GF-D8 (cell line): ENCODE measurements around the gene MRPL9.

ENCODE experiments used
- DNase-seq: peaks from one replicate; lab custom pipeline; 2025; lab: John Stamatoyannopoulos, UW

The MRPL9 gene

DNA sequence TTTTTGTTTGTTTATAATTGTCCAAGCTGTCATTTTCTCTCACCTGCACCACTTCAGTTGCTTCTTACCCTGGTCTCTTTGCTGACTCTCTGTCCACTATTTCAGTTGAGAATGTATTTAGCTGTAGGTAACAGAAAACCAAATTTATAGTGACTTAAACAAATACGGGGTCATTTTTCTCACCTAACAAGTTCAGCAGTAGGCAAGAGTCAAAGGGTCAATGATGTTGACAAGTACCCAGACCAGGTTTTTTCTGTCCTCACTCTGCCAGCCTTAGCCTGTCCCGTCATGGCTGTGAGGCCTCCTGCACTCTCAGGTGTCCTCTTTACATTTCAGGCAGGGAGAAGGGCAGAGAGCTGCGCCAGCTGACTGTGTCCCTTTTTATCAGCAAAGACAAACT lies 30.2 kb downstream of the MRPL9 start:
- no peak for DNase-seq

DNA sequence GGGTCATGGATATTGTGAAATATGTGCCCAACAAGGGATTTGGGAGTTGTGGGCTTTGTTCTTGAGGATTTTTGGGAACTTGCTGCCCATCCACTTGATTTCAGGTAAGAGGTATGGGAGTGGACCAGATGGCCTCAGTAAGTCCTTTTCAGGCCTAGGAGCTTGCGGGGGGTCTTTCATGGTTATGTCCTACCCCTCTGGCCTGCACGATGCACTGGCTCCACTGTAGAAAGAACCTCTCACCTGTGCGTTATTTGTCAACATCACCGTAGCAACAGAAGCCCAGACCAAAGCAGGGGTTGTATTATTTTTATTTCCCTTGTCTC lies 33.4 kb downstream of the MRPL9 start:
- DNase-seq = no peak

DNA sequence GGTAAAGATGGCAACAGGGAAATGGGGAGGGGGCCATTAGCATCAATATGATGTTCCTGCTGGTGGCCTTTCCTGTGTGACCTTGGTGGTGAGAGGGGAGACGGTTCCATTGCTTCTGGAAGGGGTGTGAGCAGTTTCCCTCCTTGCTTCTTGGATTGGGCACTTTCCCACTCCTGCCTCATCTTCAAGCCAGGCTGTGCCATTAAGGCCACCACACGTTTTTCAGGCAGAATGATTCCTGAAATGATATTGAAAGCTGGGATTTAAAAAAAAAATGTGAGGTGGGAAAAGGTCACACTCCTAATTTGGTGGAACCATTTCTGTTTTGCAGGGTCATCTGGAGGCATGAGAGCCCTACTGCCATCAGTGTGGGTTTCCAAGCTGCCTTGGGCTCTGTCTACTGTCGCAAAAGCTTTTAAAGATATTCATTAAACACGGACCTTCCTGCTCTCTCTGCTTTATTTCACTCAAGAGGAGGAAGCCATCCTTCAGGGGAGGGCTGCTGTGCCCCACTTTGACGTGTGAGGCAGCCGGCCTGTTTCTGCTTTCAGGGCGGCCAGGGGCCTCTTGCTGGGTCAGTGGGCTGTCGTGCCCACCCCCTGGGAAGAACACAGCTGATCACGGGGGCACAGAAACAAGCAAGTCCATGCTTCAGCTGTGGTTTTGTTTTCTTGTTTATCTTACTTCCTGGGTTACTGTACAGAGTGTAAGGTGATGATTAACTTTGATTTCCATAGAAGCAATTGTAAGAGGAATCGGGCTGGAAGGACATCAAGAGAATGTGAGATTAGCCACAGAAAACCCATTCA lies 33.9 kb downstream of the MRPL9 start:
- no peak for DNase-seq

DNA sequence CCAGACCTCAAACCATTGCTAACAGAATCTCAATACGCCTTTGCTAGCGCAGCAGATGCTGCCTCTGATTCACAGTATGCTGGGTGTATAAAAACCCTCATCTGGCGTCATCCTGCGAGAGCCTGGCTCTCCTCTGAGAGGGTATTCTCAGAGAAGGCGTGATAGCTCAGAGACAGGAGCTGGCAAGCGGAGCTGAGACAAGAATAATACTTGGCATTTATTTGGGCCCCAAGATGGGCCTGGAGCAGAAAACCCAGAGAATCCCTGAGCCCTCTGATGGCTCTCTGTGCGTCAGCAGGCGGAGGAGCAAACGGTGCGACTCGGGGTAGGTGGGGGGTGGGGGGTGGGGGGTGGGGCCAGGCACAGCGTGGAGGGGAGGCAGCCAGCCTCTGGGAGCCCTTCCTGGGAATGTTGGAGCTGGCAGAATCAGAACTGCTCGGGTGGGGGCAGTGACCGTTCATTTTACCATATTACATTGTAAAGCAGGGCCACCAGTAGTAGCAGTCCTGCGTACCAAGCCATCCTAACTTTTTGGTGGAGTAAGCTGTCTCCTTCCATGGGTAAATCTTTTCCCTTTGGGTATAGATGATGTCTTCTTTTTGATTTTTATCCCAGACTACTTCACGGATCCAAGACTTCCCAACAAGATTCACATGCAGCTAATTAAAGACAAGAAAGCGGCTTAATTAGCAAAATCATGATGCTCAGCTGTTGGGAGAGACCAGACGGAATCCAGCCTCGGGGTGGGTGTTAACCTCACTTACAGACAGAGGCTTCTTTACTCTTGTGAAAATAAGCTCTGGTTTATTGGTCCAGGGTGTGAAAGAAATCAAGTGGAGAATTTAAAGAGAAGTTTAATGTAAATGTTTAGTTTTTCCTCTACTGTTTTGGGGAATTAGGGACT lies 34.9 kb downstream of the MRPL9 start:
- DNase-seq = no peak

DNA sequence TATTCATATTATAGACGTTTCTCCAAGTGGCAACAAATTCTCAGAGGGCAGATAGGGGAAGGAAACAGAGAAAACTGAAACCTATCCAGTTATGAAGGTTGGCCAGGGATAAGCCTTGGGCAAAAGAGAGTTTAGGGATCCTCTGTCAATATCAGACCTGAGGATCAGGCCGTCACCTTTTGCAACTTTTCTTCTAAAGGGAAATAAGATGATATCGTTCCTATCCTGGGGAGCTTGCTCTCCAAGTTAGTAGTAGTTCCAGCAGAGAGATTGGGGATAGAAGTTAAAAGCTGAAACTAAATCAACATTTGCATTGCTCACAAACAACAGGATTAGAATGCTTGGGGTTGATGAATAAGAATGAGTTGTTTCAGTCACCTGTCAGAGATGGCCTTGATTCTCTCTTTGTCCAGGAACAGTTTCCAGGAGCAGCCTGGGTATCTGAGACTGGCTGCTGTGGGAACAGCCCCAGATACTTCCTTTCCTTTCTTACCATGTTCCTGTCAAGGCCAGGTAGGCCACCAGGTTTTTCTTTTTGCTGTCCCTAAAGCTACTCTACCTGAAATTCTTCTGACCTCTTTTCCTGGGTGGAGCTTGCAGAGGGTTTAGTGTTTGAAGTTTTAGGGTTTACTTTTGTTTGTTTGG lies 39.4 kb downstream of the MRPL9 start:
- no peak for DNase-seq

DNA sequence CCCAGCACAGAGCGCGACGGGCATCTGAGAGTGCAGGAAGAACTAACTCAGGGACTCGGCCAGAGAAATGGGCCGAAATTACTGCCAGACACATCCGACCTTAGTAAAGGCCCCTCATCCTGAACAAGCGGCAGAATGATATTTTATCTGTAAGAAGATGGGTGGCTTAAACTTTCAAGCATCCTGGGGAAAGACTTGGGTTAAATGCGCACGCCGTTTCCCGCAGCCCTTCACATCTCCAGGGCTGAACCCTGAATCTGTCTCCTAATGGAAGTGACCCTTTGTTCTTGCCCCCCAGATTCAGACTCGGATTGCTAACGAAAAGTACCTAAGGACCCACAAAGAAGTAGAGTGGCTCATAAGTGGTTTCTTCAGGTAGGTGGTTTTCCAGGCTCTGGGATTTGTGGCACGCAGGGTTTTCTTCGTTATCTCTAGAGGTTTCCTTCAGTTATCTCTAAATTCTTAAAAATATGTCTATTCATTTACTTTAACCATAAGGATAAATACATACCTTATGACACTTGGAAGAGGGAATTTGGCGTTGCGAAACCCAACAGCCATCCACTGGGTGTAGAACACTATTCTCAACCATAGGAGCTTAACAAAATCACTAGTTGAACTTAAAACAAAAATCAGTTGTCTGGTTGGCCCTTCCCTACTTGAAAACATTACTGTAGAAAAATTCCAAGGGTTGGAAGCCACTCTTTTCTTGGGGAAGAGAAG lies 41.3 kb downstream of the MRPL9 start:
- DNase-seq = no peak

DNA sequence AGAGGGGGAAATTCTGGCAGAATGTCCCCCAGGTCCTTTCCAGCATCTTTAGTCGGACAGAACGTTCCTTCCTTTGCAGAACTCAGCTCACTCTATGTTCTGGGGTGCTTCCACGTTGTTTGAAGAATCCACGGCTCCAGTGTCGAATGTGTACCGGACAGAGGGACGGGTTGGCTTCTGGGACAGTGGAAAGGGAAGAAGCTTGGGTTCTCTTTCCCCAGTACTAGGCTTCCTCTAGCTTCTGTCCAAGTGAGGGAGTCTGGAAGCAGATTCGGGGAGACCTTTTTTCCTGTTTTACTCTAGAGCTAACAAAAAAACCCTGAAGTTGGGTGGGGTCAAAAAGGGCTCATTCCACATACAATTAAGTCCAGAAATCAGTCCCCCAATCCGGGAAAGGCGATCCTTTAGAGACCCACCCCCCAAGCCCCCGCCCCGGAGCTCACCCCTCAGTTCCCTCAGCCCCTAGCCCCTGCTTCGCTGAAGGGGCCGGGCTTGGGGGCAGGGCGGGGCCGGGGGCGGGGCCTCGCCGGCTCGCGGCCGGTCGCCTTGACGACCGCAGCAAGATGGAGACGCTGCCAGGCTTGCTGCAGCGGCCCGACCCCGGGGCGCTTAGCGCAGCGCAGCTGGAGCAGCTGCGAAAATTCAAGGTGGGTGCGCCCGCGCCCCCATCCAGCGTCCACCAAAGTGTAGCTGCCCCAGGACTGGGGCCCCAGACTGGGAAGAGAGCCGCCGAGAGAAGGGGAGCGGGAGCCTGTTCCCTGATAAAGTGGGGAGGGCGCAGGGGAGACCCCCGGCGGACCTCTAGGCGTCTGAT lies 42.1 kb downstream of the MRPL9 start, which contains the start of gene RIIAD1:
Gene RIIAD1, plus strand, starts transcription at position 549 of the 814 bp plus-strand sequence. Its CDS starts 15 bp downstream, at position 564.
- no peak for DNase-seq

DNA sequence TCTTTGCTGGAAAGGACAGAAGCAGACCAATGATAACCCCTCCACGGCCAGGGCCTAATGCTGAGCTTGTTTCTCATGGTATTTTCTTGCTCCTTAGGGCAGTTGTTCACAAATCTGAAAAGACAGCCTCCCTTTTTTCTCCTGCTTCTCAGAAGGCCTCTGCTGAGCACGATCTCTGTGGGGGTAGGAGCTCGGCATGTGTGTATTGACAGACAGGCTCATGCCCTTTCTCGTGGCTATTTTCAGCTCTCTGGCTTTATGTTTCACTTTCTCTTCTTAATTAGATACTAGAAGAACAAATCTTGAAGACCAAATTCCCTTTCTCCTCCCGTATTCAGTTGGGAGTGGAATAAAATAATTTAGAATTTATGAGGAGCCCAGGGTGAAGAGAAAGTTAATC lies 42.7 kb downstream of the MRPL9 start:
- no peak for DNase-seq

DNA sequence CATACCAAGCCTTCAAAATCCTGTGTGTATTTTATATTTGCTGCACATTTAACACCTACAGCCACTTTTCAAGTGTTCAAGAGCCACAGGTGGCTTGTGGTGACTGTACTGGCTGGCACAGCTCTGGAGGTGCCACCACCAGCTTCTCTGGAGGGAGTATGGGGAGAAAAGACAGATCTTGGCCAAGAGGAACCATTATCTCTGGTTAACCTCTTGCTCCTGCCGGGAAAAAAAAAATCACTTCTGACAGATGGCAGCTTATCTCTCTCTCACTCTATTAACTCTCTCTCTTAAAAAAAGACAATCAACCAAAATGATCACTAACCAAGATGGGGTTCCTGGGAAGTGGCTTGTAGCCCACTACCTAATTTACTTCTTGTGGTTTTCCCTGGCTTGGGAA lies 43.2 kb downstream of the MRPL9 start:
- no peak for DNase-seq

DNA sequence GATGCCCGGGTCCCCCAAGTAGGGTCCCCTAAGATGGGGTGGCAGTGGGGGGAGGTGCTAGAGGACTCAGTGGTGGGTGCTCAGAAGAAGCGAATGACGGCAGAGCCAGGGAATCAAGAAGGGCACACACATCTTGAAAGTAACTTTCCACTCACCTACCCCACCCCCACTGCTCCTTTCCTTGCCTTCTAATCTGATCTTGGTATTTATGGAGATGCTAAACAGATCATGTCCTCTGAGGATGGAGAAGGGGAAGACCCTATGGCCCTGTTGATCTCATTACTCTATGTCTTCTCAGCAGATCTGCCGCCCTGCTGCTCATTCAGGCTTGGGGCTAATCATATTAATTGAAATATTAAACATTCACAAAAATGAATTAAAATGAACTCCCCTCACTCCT lies 44.6 kb downstream of the MRPL9 start:
- DNase-seq = no peak

DNA sequence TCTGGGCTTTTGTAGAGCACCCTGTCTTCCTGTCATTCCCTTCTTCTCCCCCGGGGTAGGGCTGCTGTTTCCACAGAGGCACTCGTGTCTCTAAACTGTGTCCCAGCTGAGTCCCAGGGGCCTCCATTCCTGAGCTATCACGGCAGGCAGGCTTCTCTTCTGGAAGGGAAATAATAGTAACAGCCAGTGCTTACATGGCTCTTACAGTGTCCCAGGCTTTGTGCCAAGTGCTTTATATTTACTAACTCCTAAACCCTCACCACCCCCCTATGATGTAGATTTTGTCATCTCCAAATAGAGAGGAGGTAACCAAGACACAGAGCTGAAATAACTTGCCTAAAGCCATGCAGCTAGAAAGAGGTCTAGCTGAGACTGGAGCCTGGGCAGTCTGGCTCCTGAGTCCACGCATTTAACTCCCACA lies 45.3 kb downstream of the MRPL9 start:
- DNase-seq = no peak

DNA sequence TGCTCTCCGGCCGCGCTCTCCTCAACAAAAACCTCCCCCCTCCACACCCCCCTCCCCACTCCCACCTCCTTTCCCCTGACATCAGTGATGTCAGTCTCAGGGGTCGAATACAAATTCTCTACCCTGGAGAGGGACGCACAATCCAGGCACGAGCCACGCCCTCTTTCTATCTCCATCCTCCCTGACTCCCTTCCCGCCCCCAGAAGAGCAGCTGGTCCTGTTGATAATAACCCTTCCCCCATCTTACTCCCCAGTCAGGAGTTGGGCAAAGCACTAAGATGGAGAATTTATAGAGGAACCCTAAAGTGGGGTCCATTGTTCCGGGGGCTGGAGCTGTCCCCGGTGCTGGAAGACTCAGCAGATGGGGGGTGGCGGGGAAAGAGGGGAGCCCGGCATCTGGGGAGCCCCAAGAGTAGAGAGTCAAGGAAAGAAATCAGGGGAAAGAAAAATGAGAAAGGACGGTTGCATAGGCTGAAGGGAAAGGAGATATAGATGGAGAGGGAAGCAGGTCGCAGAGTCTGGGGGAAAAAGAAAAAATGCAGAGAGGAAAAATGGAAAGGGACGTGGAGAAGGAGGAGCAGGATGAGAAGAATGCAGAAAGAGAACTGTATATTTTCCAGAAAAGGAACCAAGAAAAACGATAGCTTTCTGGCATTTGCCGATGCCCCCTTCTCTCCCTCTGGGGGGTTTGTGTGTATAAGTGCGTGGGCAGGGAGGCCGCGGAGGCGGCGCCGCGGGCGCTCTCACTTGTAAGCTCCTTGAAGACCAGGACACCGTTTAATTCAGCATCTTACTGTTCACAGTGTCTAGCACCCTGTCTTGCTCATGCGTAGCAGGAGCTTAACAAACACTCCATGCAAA lies 46.3 kb downstream of the MRPL9 start, which contains the start of gene CELF3:
Gene CELF3, minus strand, starts transcription at position 33 of the 861 bp plus-strand sequence. CDS start 783 bp downstream, outside the sequence.
- no peak for DNase-seq

DNA sequence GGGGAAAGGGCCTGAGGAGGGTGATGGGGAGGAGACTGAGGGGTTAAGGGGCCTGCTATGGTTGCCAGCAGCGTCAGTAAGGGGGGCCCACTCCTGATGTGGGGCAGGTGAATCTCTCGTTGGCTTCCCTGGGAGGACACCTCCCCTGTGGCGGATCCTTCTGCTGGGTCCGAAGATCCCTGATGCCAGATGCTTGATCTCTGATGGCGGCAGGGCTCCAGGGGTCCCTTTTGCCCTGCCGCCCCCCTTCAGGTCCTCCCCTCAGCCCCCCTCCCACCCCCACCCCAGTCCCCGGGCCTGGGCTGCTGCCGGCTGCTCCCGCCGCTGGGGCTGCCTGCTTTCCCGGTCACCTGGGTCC lies 46.9 kb downstream of the MRPL9 start:
- no peak for DNase-seq

DNA sequence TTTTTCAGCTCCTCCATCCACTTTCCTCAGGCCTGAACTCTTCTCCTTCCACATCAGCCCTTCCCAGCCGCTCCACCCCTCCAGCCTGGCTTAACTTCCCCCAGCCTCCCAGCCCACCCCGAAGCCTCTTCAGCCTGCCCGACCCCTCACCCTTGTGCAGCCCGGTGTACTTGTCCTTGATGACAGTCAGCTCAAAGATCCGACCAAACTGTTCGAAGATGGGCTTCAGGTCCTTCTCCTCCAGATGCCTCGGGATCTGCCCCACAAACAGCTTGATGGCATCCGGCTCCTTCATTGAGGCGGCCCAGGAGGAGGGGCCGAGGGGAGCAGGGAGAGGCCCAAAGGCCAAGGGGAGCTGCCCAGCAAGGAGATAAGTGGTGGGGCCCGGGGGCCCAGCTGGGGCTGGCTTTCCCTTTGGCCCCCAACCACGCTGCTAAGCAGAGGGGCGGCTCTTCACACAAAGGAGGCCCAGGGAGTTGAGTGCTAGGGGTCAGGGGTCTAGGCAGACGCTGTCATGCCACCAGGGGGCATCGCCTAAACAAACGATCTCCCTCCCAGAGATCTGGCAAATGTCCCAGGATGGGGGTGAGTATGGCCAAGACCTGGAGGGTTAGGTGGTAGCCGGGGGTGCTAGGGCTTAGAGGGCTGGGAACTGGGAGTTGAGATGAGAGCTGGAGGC lies 47.4 kb downstream of the MRPL9 start:
- no peak for DNase-seq

DNA sequence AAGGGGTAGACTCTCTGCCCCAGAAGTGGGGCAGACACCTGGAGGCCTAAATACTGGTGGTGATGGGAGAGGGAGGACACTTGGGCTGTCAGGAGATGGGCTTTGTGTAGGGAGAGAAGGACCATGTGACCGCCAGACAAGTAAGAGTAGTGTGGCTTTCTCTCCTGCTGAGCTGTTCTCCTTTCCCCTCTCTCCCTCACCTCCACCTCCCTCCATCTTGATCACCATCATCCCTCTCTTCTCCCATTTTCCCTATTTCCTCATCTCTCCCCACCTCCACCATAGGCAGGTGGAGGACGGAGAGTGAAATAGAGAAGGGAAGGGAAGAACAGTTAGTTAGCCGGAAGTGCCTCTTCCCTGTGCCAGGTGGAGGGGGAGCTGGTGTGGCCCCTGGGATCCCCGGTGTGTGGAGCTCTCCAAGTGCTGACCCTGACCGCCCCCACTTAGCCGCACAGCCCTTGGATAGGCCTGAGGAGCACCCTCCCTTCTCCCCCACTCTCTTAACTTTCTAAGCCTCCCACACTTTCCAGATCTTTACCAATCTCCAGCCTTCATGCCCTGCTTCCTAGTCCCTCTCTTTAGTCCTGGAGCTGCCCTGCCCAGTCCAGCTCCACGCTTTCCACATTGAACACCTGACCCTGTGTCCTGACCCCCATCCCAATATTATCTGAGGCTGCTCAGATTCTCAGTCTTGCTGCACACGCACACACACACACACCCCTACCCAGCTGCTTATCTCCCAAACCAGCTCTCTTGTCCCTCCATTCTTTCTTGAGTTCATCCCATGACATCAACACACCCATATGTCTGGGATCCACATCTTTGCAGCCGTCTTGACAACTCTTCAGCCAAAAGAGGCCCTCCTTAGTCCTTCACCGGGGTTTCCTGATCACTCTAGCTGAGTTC lies 48.2 kb downstream of the MRPL9 start:
- DNase-seq = no peak

DNA sequence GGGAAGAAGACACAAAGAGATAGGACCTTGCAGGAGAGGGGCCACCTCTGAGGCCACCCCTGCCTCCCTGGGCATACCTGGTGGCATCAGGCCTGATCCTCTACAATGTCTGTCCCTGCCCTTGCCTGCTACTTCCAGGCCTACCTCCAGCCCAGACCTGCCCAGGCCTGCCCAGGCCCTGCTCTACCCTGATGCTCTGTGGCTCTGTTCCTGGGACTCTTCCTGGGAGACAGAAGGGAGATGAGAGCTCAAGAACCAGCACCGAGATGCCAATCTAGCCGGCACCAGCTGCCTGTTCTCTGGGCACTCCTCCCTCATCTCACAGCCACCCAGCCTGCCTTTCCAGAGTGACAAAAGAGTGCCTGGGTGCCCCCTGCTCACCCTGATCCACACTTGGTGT lies 49.4 kb downstream of the MRPL9 start:
- no peak for DNase-seq

DNA sequence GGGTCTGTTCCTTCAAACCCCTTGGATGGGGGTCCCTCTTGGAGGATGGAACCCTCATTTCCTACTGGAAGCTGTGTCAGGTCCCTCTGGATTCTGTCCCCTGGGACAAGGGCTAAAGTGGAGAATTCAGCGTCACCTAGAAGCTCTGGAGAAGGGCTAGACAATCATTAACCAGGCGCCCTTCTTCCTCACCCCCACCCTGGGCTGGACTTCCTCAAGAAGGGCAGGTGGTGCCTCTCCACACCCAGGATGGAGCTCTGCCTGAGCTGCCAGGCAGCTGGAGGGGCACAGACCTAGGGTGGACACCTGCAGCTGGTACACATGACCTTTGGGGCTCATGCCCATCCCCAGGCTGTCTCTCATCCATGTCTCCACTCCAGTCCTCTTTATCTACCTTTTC lies 50.3 kb downstream of the MRPL9 start:
- no peak for DNase-seq

DNA sequence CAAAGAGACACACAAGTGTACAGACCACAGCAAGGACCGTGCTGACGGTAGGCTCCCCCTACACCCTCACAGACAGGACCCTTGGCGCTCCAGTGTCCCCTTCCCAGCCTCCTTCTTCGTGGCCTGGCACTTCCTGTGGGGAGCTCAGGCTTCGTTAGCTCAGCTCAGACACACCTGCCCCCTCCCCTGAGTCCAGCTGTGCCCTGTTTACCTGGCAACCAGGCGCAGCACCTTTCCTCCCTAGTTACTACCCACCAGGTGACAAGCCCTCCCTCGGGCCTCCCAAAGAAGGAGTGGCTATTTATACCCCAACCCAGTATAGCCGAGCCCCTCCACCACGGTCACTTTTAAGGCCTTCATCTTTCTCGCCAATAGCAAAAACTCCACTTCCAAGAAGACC lies 51.3 kb downstream of the MRPL9 start:
- no peak for DNase-seq
